ENCODE measurements around the gene GPAT3. TPM values are rescaled to one million over a fixed set of nuclear protein-coding genes. Genes with fewer than 3 reads are reported as not detected.
A peak's percentile ranks its signal among the peaks of the same experiment; 100 is the strongest.

The GPAT3 gene
- total RNA-seq, 2 donors from 2014 or later = 1.8 to 4.3 TPM

DNA sequence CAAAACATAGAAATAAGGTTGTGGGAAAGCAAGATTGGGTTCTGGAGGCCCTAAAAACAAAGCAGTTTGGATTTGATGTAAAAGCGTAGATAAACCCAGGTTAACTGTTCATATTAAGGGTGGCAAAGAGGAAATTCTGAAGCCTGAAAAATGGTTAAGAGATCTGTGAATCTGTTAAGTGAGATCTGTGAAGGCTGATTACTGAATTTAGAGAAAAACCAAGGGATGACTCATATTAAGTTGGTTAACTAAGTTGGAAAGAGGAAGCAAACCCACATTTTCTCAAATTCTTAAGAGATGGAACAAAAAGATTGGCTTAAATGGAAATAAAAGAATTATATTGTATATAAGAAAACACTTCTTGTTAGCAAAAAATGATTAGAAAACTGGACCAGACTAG, 22.8 kb downstream of the GPAT3 start:
- no peak for DNase-seq
- intact Hi-C loops (cut with DNase I) = no loop called here
- Histone ChIP-seq H3K9me3 (no peaks in the 10 kb centered on the region), H3K27ac (no peak overlapping the region), H3K4me1 (no peaks in the 10 kb centered on the region), H3K27me3 (no peaks in the 10 kb centered on the region), H3K4me3 (no peak overlapping the region), H3K36me3 (replicated peaks in 1 of 2; ENCODE audit: insufficient read depth in 1 of 2, low read depth in 2 of 2) (no peaks in the 10 kb centered on the region)
- 32 to 44% methylated on average over 1 of the region's 1 CpG for whole genome bisulfite sequencing, 2 donors
- TF ChIP-seq, protein P1, sequence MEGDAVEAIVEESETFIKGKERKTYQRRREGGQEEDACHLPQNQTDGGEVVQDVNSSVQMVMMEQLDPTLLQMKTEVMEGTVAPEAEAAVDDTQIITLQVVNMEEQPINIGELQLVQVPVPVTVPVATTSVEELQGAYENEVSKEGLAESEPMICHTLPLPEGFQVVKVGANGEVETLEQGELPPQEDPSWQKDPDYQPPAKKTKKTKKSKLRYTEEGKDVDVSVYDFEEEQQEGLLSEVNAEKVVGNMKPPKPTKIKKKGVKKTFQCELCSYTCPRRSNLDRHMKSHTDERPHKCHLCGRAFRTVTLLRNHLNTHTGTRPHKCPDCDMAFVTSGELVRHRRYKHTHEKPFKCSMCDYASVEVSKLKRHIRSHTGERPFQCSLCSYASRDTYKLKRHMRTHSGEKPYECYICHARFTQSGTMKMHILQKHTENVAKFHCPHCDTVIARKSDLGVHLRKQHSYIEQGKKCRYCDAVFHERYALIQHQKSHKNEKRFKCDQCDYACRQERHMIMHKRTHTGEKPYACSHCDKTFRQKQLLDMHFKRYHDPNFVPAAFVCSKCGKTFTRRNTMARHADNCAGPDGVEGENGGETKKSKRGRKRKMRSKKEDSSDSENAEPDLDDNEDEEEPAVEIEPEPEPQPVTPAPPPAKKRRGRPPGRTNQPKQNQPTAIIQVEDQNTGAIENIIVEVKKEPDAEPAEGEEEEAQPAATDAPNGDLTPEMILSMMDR (IDR thresholded peaks at IDR 0.05) = no peak
- no peak for TF ChIP-seq POLR2A (IDR thresholded peaks at IDR 0.05)
- no peak for ATAC-seq

DNA sequence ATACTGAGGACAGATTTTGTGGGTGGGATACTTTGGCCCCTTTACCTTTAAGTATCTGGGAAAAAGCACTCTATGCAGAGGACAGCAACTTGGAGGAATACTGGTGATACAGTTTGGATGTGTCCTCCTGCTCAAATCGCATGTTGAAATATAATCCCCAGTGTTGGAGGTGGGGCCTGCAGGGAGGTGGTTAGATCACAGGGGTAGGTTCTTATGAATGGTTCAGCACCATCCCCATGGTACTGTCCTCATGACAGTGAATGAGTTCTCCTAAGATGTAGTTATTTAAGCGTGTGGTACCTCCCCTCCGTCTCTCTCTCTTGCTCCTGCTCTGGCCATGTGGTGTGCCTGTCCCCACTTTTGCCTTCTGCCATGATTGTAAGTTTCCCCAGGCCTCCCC, 24.6 kb downstream of the GPAT3 start:
- H3K36me3 ChIP-seq (replicated peaks in 1 of 2; ENCODE audit: insufficient read depth in 1 of 2, low read depth in 2 of 2) = no peaks in the 10 kb centered on the region
- no peak overlapping the region for H3K27ac ChIP-seq
- H3K4me3 ChIP-seq = no peak overlapping the region
- ATAC-seq (no peak), DNase-seq (no peak)
- H3K4me1 ChIP-seq = no peaks in the 10 kb centered on the region
- H3K27me3 ChIP-seq = no peaks in the 10 kb centered on the region
- TF ChIP-seq, protein P1 (IDR thresholded peaks at IDR 0.05) = no peak
- no peak for TF ChIP-seq POLR2A (IDR thresholded peaks at IDR 0.05)
- 75 to 87% methylated on average over 3 of the region's 3 CpGs for WGBS, 2 donors
- intact Hi-C loops (cut with DNase I) = no loop called here
- no peaks in the 10 kb centered on the region for H3K9me3 ChIP-seq

DNA sequence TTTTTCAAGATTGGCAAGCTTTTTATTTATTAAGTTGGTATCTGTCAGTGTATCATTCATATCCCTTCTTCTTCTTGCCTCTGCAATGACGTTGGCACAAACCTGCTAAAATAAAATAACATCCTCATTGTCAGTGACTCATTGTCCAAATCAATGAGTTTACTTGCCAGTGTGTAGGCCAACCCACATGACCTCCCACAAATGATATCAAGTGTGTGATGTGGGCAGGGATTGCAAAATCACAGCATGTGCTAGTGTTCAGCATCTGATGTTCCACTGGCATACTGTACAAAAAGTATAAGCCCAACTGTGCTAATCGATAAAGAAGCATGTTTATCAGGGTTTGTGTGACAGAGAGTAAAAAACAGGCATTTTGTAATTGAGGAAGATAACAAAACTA, 25.5 kb downstream of the GPAT3 start:
- peak; percentile 59 for ATAC-seq
- Histone ChIP-seq H3K27ac (no peak overlapping the region), H3K36me3 (replicated peaks in 1 of 2; ENCODE audit: insufficient read depth in 1 of 2, low read depth in 2 of 2) (no peaks in the 10 kb centered on the region), H3K9me3 (no peaks in the 10 kb centered on the region), H3K27me3 (no peaks in the 10 kb centered on the region), H3K4me1 (no peaks in the 10 kb centered on the region), H3K4me3 (no peak overlapping the region)
- no peak for TF ChIP-seq POLR2A (IDR thresholded peaks at IDR 0.05)
- intact Hi-C loops (cut with DNase I) = no loop called here
- DNase-seq = peak in 3 of 4 donors; percentile 21 to 71 (median 40)
- WGBS, 2 donors = 25 to 41% methylated on average over 2 of the region's 2 CpGs

DNA sequence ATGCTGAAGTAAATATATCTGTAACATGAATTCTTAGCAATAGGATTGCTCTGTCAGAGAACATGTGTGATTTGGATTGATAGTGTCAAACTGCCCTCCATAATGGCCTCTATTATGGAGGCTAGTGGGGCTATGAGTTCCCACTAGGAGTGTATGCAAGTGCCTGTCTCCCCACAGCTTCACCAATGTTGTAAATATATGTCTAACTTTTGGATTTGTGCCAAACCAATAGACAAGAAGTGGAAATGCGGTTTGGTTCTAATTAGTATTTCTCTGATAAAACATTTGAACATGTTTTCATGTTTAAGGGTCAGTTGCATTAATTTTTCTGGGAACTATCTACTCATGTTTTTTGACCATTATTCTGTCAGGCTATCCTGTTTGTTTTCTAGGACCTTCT, 28.1 kb downstream of the GPAT3 start:
- no peaks in the 10 kb centered on the region for H3K4me1 ChIP-seq
- H3K27me3 ChIP-seq = no peaks in the 10 kb centered on the region
- no peak overlapping the region for H3K27ac ChIP-seq
- no peak for TF ChIP-seq POLR2A (IDR thresholded peaks at IDR 0.05)
- TF ChIP-seq, protein P1 (IDR thresholded peaks at IDR 0.05) = no peak
- WGBS, 2 donors = 65 to 88% methylated on average over 1 of the region's 1 CpG
- no peak for DNase-seq
- no peaks in the 10 kb centered on the region for H3K9me3 ChIP-seq
- no peak for ATAC-seq
- H3K4me3 ChIP-seq = no peak overlapping the region
- no peaks in the 10 kb centered on the region for H3K36me3 ChIP-seq (replicated peaks in 1 of 2; ENCODE audit: insufficient read depth in 1 of 2, low read depth in 2 of 2)
- intact Hi-C loops (cut with DNase I) = no loop called here

DNA sequence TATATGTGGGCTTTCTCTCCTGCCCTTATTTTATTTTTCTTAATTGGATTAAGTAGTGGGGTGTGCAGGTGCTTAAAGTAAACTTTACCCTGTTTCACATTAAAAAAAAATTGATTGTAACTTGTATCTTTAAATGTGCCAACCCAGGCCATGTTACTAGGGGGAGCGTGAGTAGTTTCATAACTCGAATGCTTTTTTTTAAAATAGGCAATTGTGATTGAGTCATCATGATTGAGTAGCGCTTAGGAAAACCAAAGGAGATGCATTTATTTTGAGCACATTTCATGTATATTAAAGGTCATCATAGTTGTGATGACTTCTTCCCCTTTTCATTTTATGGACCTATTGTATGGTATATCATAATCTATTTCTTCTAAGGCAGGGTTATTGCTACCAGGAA, 32.2 kb downstream of the GPAT3 start:
- Histone ChIP-seq H3K9me3 (no peaks in the 10 kb centered on the region), H3K27ac (no peak overlapping the region), H3K36me3 (replicated peaks in 1 of 2; ENCODE audit: insufficient read depth in 1 of 2, low read depth in 2 of 2) (no peaks in the 10 kb centered on the region), H3K4me3 (no peak overlapping the region), H3K27me3 (no peaks in the 10 kb centered on the region), H3K4me1 (no peaks in the 10 kb centered on the region)
- TF ChIP-seq POLR2A (IDR thresholded peaks at IDR 0.05) = no peak
- TF ChIP-seq, protein P1 (IDR thresholded peaks at IDR 0.05) = no peak
- intact Hi-C loops (cut with DNase I) = no loop called here
- DNase-seq (no peak), ATAC-seq (no peak)
- 80 to 89% methylated on average over 3 of the region's 3 CpGs for WGBS, 2 donors

All from body of pancreas (tissue), 4 donors.